Body of pancreas (tissue), 4 donors: Measurements from ENCODE around the gene CYP8B1.

Experiments used
- POLR2A ChIP-seq, 3 donors: fragments of 450-650 bp; IDR thresholded peaks; one replicate each; pipeline ENCODE4 v1.6.1; 2016; ENCODE audit warnings: antibody characterized with exemption in 3 of 3, mild to moderate bottlenecking in 2 of 3
- TF ChIP-seq, protein P1 (sequence below), 7 experiments: fragments of 450-650 bp in 4 of 7; fragments of 200-600 bp in 3 of 7; sonication (generic) in 3 of 7; IDR thresholded peaks; one replicate each; pipeline ENCODE4 v1.5.1; 2016 to 2019; ENCODE audit warnings: antibody characterized with exemption in 7 of 7

DNA sequence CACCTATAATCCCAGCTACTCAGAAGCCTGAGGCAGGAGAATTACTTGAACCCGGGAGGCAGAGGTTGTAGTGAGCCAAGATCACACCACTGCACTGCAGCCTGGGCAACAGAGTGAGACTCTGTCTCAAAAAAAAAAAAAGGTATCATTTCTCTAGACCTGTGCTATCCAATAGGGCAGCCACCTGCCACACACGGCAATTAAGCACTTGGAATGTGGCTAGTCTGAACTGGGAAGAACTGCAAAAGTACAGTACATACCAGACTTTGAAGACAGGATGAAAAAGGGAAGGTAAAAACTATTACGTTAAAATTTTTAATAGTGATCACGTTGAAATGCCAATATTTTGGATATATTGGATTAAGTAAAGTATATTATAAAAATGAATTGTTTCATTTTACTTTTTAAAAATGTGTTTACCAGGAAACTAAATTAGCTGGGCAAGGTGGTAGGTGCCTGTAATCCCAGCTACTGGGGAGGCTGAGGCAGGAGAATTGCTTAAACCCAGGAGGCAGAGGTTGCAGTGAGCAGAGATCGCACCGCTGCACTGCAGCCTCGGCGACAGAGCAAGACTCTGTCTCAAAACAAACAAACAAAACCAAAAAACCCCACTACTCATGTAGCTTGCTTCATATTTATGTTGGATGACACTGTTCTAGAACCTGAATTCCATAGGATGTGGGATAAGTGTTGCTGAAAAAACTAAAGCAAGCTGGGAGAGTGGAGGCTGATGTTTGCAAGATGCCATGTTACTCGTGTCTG, 2.3 kb downstream of the CYP8B1 start:
- TF ChIP-seq, protein P1, sequence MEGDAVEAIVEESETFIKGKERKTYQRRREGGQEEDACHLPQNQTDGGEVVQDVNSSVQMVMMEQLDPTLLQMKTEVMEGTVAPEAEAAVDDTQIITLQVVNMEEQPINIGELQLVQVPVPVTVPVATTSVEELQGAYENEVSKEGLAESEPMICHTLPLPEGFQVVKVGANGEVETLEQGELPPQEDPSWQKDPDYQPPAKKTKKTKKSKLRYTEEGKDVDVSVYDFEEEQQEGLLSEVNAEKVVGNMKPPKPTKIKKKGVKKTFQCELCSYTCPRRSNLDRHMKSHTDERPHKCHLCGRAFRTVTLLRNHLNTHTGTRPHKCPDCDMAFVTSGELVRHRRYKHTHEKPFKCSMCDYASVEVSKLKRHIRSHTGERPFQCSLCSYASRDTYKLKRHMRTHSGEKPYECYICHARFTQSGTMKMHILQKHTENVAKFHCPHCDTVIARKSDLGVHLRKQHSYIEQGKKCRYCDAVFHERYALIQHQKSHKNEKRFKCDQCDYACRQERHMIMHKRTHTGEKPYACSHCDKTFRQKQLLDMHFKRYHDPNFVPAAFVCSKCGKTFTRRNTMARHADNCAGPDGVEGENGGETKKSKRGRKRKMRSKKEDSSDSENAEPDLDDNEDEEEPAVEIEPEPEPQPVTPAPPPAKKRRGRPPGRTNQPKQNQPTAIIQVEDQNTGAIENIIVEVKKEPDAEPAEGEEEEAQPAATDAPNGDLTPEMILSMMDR (IDR thresholded peaks at IDR 0.05), result no peak
- no peak for TF ChIP-seq POLR2A (IDR thresholded peaks at IDR 0.05)
